H9 (cell line): ENCODE results near the gene ACTL7B. TPM values are rescaled to one million over a fixed set of nuclear protein-coding genes. Genes with fewer than 3 reads are reported as not detected.

Experiments used
- DNase-seq: peaks from one replicate; pipeline ENCODE4 v3.0.0-alpha.2; 2017
- H2AFZ ChIP-seq: one replicate; pipeline ENCODE4 v1.6.1; 2013; ENCODE audit warnings: mild to moderate bottlenecking, low read length, control low read depth, moderate library complexity
- H2AK5ac ChIP-seq: 2 replicates; pipeline ENCODE4 v1.6.1; 2013; ENCODE audit warnings: low read length, control low read depth, mixed read lengths; ENCODE audit not compliant: insufficient read length
- H2BK120ac ChIP-seq: one replicate; pipeline ENCODE4 v1.6.1; 2013; ENCODE audit warnings: low read depth, mild to moderate bottlenecking, low read length, control low read depth, inconsistent platforms; ENCODE audit not compliant: poor library complexity, severe bottlenecking
- H2BK12ac ChIP-seq: 2 replicates; pipeline ENCODE4 v1.6.1; 2013; ENCODE audit warnings: low read length, control low read depth, mixed read lengths, low read depth; ENCODE audit not compliant: insufficient read length
- H2BK15ac ChIP-seq: 2 replicates; pipeline ENCODE4 v1.6.1; 2013; ENCODE audit warnings: low read depth, low read length, control low read depth
- H2BK20ac ChIP-seq: one replicate; pipeline ENCODE4 v1.6.1; 2013; ENCODE audit warnings: low read depth, mild to moderate bottlenecking, low read length, control low read depth, inconsistent platforms; ENCODE audit not compliant: poor library complexity, severe bottlenecking
- H2BK5ac ChIP-seq: 2 replicates; pipeline ENCODE4 v1.6.1; 2013; ENCODE audit warnings: low read length, control low read depth, mixed read lengths; ENCODE audit not compliant: insufficient read length
- H3K14ac ChIP-seq: 2 replicates; pipeline ENCODE4 v1.6.1; 2013; ENCODE audit warnings: low read length, control low read depth; ENCODE audit not compliant: insufficient read depth
- H3K18ac ChIP-seq: 2 replicates; pipeline ENCODE4 v1.6.1; 2013; ENCODE audit warnings: low read depth, mild to moderate bottlenecking, mixed read lengths, low read length, control low read depth; ENCODE audit not compliant: insufficient read length
- H3K23ac ChIP-seq: 2 replicates; pipeline ENCODE4 v1.6.1; 2013; ENCODE audit warnings: low read length, control low read depth, mixed read lengths, low read depth; ENCODE audit not compliant: insufficient read length
- H3K23me2 ChIP-seq: 2 replicates; pipeline ENCODE4 v1.6.1; 2013; ENCODE audit warnings: low read depth, mild to moderate bottlenecking, mixed read lengths, low read length, control low read depth; ENCODE audit not compliant: insufficient read length, poor library complexity, severe bottlenecking
- H3K27ac ChIP-seq: 2 replicates; pipeline ENCODE4 v1.5.1; 2013; ENCODE audit warnings: low read length, control low read depth, mixed read lengths, low read depth; ENCODE audit not compliant: insufficient read length
- H3K27me3 ChIP-seq: 2 replicates; pipeline ENCODE4 v1.6.1; 2013; ENCODE audit warnings: low read length, control low read depth, inconsistent platforms; ENCODE audit not compliant: insufficient read depth
- H3K4ac ChIP-seq: 2 replicates; pipeline ENCODE4 v1.6.1; 2013; ENCODE audit warnings: low read depth, mild to moderate bottlenecking, control low read depth, inconsistent platforms, low read length, moderate library complexity
- H3K4me1 ChIP-seq: 2 replicates; pipeline ENCODE4 v1.6.1; 2013; ENCODE audit warnings: low read length, control low read depth, inconsistent platforms; ENCODE audit not compliant: insufficient read depth
- H3K4me2 ChIP-seq: 2 replicates; pipeline ENCODE4 v1.6.1; 2013; ENCODE audit warnings: low read length, control low read depth, mixed read lengths; ENCODE audit not compliant: insufficient read length, insufficient read depth
- H3K56ac ChIP-seq: 2 replicates; pipeline ENCODE4 v1.6.1; 2013; ENCODE audit warnings: low read depth, mild to moderate bottlenecking, mixed read lengths, low read length, control low read depth; ENCODE audit not compliant: insufficient read length
- H3K79me1 ChIP-seq: 2 replicates; pipeline ENCODE4 v1.6.1; 2013; ENCODE audit warnings: low read depth, mild to moderate bottlenecking, moderate library complexity, low read length, control low read depth, inconsistent platforms; ENCODE audit not compliant: insufficient read depth, poor library complexity, severe bottlenecking
- H3K79me2 ChIP-seq: 2 replicates; pipeline ENCODE4 v1.6.1; 2013; ENCODE audit warnings: low read length, control low read depth, inconsistent platforms; ENCODE audit not compliant: insufficient read depth
- H3K9ac ChIP-seq: 2 replicates; pipeline ENCODE4 v1.6.1; 2013; ENCODE audit warnings: low read length, control low read depth, mixed read lengths; ENCODE audit not compliant: insufficient read length; ENCODE audit errors: extremely low read depth
- H3K9me3 ChIP-seq: one replicate; pipeline ENCODE4 v1.6.1; 2013; ENCODE audit warnings: low read depth, low read length, inconsistent platforms; ENCODE audit not compliant: control insufficient read depth
- H3T11ph ChIP-seq: one replicate; pipeline ENCODE4 v1.6.1; 2013; ENCODE audit warnings: mild to moderate bottlenecking, low read length, control low read depth, inconsistent platforms
- H4K20me1 ChIP-seq: one replicate; pipeline ENCODE4 v1.6.1; 2013; ENCODE audit not compliant: control insufficient read depth, insufficient read length, insufficient read depth
- H4K5ac ChIP-seq: 2 replicates; pipeline ENCODE4 v1.6.1; 2013; ENCODE audit warnings: low read depth, mild to moderate bottlenecking, mixed read lengths, low read length, control low read depth; ENCODE audit not compliant: insufficient read length
- H4K8ac ChIP-seq: replicated peaks from 2 replicates; pipeline ENCODE4 v1.6.1; 2013; ENCODE audit warnings: low read length, control low read depth, mixed read lengths, low read depth; ENCODE audit not compliant: insufficient read length
- H4K91ac ChIP-seq: 2 replicates; pipeline ENCODE4 v1.6.1; 2013; ENCODE audit warnings: low read depth, mild to moderate bottlenecking, moderate library complexity, mixed read lengths, low read length, control low read depth; ENCODE audit not compliant: insufficient read length
- H3K27ac Mint-ChIP-seq, 3 experiments: 2 replicates in 2 of 3; 3 replicates in 1 of 3; pipeline ENCODE4 v1.8.0; 2020 to 2021; ENCODE audit warnings: mixed read lengths in 3 of 3, mild to moderate bottlenecking in 1 of 3, moderate library complexity in 1 of 3
- H3K27me3 Mint-ChIP-seq: 2 replicates; pipeline ENCODE4 v1.8.0; 2021; ENCODE audit warnings: low read depth, mild to moderate bottlenecking, moderate library complexity, mixed read lengths
- H3K36me3 Mint-ChIP-seq, 3 experiments: 2 replicates in 2 of 3; 3 replicates in 1 of 3; pipeline ENCODE4 v1.8.0; 2020 to 2021; ENCODE audit warnings: low read depth in 3 of 3, mixed read lengths in 3 of 3; ENCODE audit not compliant: insufficient read depth in 1 of 3
- H3K4me1 Mint-ChIP-seq, 2 experiments: 2 replicates each; pipeline ENCODE4 v1.8.0; 2020; ENCODE audit warnings: mixed read lengths in 2 of 2
- H3K4me3 Mint-ChIP-seq, 2 experiments: 2 replicates in 1 of 2; 3 replicates in 1 of 2; pipeline ENCODE4 v1.8.0; 2020 to 2021; ENCODE audit warnings: mild to moderate bottlenecking in 2 of 2, mixed read lengths in 2 of 2, moderate library complexity in 1 of 2
- H3K9me3 Mint-ChIP-seq, 2 experiments: 2 replicates in 1 of 2; 3 replicates in 1 of 2; pipeline ENCODE4 v1.8.0; 2020; ENCODE audit warnings: mild to moderate bottlenecking in 2 of 2, mixed read lengths in 2 of 2, moderate library complexity in 1 of 2
- WGBS: extraction: QIAGEN DNeasy Blood & Tissue Kit; methylation state at CpG from one replicate; pipeline ENCODE4 v1.1.7; 2013; ENCODE audit warnings: missing lambda C conversion rate, low lambda C conversion rate, mixed read lengths; ENCODE audit not compliant: insufficient read length; ENCODE audit errors: extremely low coverage; 5-methylcytosine and 5-hydroxymethylcytosine counted together
- total RNA-seq: library from RNA; stranded (reverse); gene quantifications from 2 replicates; pipeline ENCODE4 v1.2.1, GENCODE V29; 2021
- TF ChIP-seq, protein P1 (sequence below): fragments of 200-600 bp; sonication (generic); conservative IDR thresholded peaks from 3 replicates; pipeline ENCODE4 v1.8.0; 2021; ENCODE audit warnings: antibody characterized with exemption, mild to moderate bottlenecking

ACTL7B gene
- total RNA-seq, 1 experiment from 2014 or later: 0.09 TPM

DNA sequence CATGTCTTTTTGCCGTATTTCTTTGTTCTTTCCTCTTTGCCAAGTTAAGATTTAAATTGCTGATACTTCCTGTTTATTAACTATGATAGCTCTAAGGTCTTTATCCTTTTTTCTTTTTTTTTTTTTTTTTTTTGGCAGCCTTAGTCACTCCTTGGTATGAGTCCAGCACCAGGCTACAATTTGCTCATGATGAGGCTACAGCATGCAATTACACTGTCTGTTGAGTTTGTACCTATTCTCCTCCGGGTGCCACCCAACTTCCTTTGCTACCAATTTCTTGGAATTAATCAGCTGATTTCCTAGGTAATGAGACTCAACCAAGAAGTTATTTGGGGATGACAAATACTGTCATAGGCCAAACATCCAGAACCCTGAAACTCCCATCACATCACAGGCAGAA lies 25.5 kb downstream of the ACTL7B start:
- H3K4ac ChIP-seq: no peak overlapping the region
- H3K79me2 ChIP-seq: no peaks in the 10 kb centered on the region
- Mint-ChIP-seq H3K4me1 (no peaks in the 10 kb centered on the region), H3K36me3 (no peaks in the 10 kb centered on the region), H3K27ac (no peak overlapping the region), H3K9me3 (peaks cover 3 to 5% of the 10 kb centered on the region in 2 experiments; a peak in 3 of 5 replicates), H3K27me3 (no peaks in the 10 kb centered on the region; the same call in 1 of the 2 replicates), H3K4me3 (no peak overlapping the region)
- H2BK20ac ChIP-seq: no peak overlapping the region
- no peak overlapping the region for H3K4me2 ChIP-seq
- no CpG with 5 or more reads among the region's 2 CpGs for WGBS
- TF ChIP-seq, protein P1, sequence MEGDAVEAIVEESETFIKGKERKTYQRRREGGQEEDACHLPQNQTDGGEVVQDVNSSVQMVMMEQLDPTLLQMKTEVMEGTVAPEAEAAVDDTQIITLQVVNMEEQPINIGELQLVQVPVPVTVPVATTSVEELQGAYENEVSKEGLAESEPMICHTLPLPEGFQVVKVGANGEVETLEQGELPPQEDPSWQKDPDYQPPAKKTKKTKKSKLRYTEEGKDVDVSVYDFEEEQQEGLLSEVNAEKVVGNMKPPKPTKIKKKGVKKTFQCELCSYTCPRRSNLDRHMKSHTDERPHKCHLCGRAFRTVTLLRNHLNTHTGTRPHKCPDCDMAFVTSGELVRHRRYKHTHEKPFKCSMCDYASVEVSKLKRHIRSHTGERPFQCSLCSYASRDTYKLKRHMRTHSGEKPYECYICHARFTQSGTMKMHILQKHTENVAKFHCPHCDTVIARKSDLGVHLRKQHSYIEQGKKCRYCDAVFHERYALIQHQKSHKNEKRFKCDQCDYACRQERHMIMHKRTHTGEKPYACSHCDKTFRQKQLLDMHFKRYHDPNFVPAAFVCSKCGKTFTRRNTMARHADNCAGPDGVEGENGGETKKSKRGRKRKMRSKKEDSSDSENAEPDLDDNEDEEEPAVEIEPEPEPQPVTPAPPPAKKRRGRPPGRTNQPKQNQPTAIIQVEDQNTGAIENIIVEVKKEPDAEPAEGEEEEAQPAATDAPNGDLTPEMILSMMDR: no peak
- no peak overlapping the region for H3K14ac ChIP-seq
- no peak overlapping the region for H3K23ac ChIP-seq
- no peak overlapping the region for H4K5ac ChIP-seq
- no peaks in the 10 kb centered on the region for H3K79me1 ChIP-seq
- H2AFZ ChIP-seq: no peak overlapping the region
- no peak overlapping the region for H2BK12ac ChIP-seq
- no peak overlapping the region for H3T11ph ChIP-seq
- no peak overlapping the region for H3K18ac ChIP-seq
- H2BK120ac ChIP-seq: no peak overlapping the region
- H2AK5ac ChIP-seq: no peak overlapping the region
- H4K8ac ChIP-seq: no peak overlapping the region
- no peak overlapping the region for H3K27ac ChIP-seq
- H4K91ac ChIP-seq: no peak overlapping the region
- H3K23me2 ChIP-seq: no peaks in the 10 kb centered on the region
- no peak overlapping the region for H3K9ac ChIP-seq
- H2BK15ac ChIP-seq: no peak overlapping the region
- no peak overlapping the region for H2BK5ac ChIP-seq
- no peaks in the 10 kb centered on the region for H4K20me1 ChIP-seq
- no peaks in the 10 kb centered on the region for H3K4me1 ChIP-seq
- H3K27me3 ChIP-seq: no peaks in the 10 kb centered on the region
- no peak overlapping the region for H3K56ac ChIP-seq
- no peaks in the 10 kb centered on the region for H3K9me3 ChIP-seq
- DNase-seq: no peak
